Fibroblast of lung (primary cell): ENCODE data around the gene AGBL1.

Source experiments
- CTCF ChIP-seq, 2 donors: IDR thresholded peaks in 1 of 2; conservative IDR thresholded peaks in 1 of 2; 1 replicate in 1 of 2; 2 replicates in 1 of 2; pipeline ENCODE4 v1.5.1; 2011 to 2012; ENCODE audit warnings: low read length in 2 of 2, control low read depth in 1 of 2, inconsistent platforms in 1 of 2, low read depth in 1 of 2, mild to moderate bottlenecking in 1 of 2
- EZH2 ChIP-seq: IDR thresholded peaks from 2 replicates; pipeline ENCODE4 v1.5.1; 2012; ENCODE audit warnings: low read length, control low read depth, mild to moderate bottlenecking; ENCODE audit errors: missing control alignments

GRCh38 chr15:86403914-86404583, 324.4 kb downstream of the AGBL1 start:
- TF ChIP-seq EZH2 = no peak
- no peak for TF ChIP-seq CTCF (conservative IDR thresholded peaks at IDR 0.05 in 1 of 2, IDR thresholded peaks at IDR 0.05 in 1 of 2; ENCODE audit: low read depth in 1 of 2, low read length in 2 of 2)
